OCI-LY1 (cell line): ENCODE data around the gene PHF19.

ENCODE experiments used
- H2AFZ ChIP-seq: fragments of 200-600 bp; sonication (generic), shearing (Covaris generic); 2 replicates; pipeline ENCODE4 v1.6.0; 2014; ENCODE audit warnings: antibody characterized with exemption, mild to moderate bottlenecking, low read length
- H3F3A ChIP-seq: fragments of 200-600 bp; sonication (generic), shearing (Covaris generic); 2 replicates; pipeline ENCODE4 v1.6.0; 2014; ENCODE audit warnings: mild to moderate bottlenecking, antibody characterized with exemption, low read length, moderate library complexity; ENCODE audit not compliant: insufficient read depth
- H3K27ac ChIP-seq: fragments of 200-600 bp; sonication (generic); 2 replicates; pipeline ENCODE4 v1.5.1; 2014; ENCODE audit warnings: low read length, mixed run types, mild to moderate bottlenecking, low read depth; ENCODE audit not compliant: poor library complexity, severe bottlenecking
- H3K27me3 ChIP-seq: fragments of 200-600 bp; sonication (generic); 2 replicates; pipeline ENCODE4 v1.6.0; 2014; ENCODE audit warnings: antibody characterized with exemption, mild to moderate bottlenecking, low read length, moderate library complexity; ENCODE audit not compliant: insufficient read depth
- H3K36me3 ChIP-seq: fragments of 200-600 bp; sonication (generic); 2 replicates; pipeline ENCODE4 v1.6.1; 2014; ENCODE audit warnings: mild to moderate bottlenecking, antibody characterized with exemption, low read length, moderate library complexity, mixed read lengths; ENCODE audit not compliant: insufficient read depth
- H3K4me1 ChIP-seq: fragments of 200-600 bp; sonication (generic); 2 replicates; pipeline ENCODE4 v1.5.1; 2014; ENCODE audit warnings: mild to moderate bottlenecking, low read length, moderate library complexity; ENCODE audit not compliant: insufficient read depth, severe bottlenecking
- H3K4me2 ChIP-seq: fragments of 200-600 bp; sonication (generic), shearing (Covaris generic); 2 replicates; pipeline ENCODE4 v1.6.1; 2014; ENCODE audit warnings: low read length
- H3K4me3 ChIP-seq: fragments of 200-600 bp; sonication (generic); 2 replicates; pipeline ENCODE4 v1.5.1; 2014; ENCODE audit warnings: low read length, low read depth, mild to moderate bottlenecking, mixed read lengths; ENCODE audit not compliant: poor library complexity, severe bottlenecking
- H3K79me2 ChIP-seq: fragments of 200-600 bp; shearing (Covaris generic); 2 replicates; pipeline ENCODE4 v1.6.1; 2016; ENCODE audit warnings: mixed run types, low read length, mixed read lengths; ENCODE audit not compliant: insufficient read depth
- H3K9ac ChIP-seq: fragments of 200-600 bp; sonication (generic), shearing (Covaris generic); 2 replicates; pipeline ENCODE4 v1.6.1; 2014; ENCODE audit warnings: mild to moderate bottlenecking, low read length, mixed read lengths
- H3K9me2 ChIP-seq: fragments of 200-600 bp; sonication (generic), shearing (Covaris generic); 2 replicates; pipeline ENCODE4 v1.6.1; 2014; ENCODE audit warnings: low read depth, mild to moderate bottlenecking, low read length, mixed read lengths
- H3K9me3 ChIP-seq: fragments of 200-600 bp; shearing (Covaris generic); 2 replicates; pipeline ENCODE4 v1.6.1; 2014; ENCODE audit warnings: low read length, mixed read lengths
- H4K20me1 ChIP-seq: fragments of 200-600 bp; sonication (generic), shearing (Covaris generic); 2 replicates; pipeline ENCODE4 v1.6.0; 2016; ENCODE audit warnings: mild to moderate bottlenecking, low read length; ENCODE audit not compliant: insufficient read depth
- CTCF ChIP-seq: fragments of 200-600 bp; sonication (generic), shearing (Covaris generic); IDR thresholded peaks from 2 replicates; pipeline ENCODE4 v1.5.1; 2017; ENCODE audit warnings: mild to moderate bottlenecking, antibody characterized with exemption, low read length, moderate library complexity, mixed read lengths
- EZH2 ChIP-seq: fragments of 200-600 bp; sonication (generic), shearing (Covaris generic); IDR thresholded peaks from 2 replicates; pipeline ENCODE4 v1.8.0; 2017; ENCODE audit warnings: borderline replicate concordance, mixed run types, mild to moderate bottlenecking, antibody characterized with exemption, low read length, moderate library complexity, mixed read lengths

Gene PHF19

GRCh38 chr9:120924698-120925534, 47.9 kb upstream of the PHF19 start:
- Histone ChIP-seq H3K79me2 (no peaks in the 10 kb centered on the region), H3K4me3 (no peak overlapping the region), H3K9me3 (no peaks in the 10 kb centered on the region), H2AFZ (no peak overlapping the region), H3F3A (no peaks in the 10 kb centered on the region), H3K4me2 (no peak overlapping the region), H3K4me1 (peaks cover 44% of the 10 kb centered on the region), H4K20me1 (no peaks in the 10 kb centered on the region), H3K27me3 (no peaks in the 10 kb centered on the region), H3K36me3 (no peaks in the 10 kb centered on the region; the same call in 1 of the 2 replicates), H3K9me2 (no peaks in the 10 kb centered on the region), H3K27ac (no peak overlapping the region), H3K9ac (no peak overlapping the region)
- TF ChIP-seq EZH2 (no peak), CTCF (no peak)

GRCh38 chr9:120923620-120924328, 46.8 kb upstream of the PHF19 start:
- no peaks in the 10 kb centered on the region for H3K9me3 ChIP-seq
- H3K9me2 ChIP-seq: no peaks in the 10 kb centered on the region
- H3K27me3 ChIP-seq: no peaks in the 10 kb centered on the region
- TF ChIP-seq CTCF: no peak
- no peaks in the 10 kb centered on the region; the same call in 1 of the 2 replicates for H3K36me3 ChIP-seq
- H3K9ac ChIP-seq: no peak overlapping the region
- H3K79me2 ChIP-seq: no peaks in the 10 kb centered on the region
- H4K20me1 ChIP-seq: no peaks in the 10 kb centered on the region
- H3K4me1 ChIP-seq: peaks cover 32% of the 10 kb centered on the region
- H3K27ac ChIP-seq: no peak overlapping the region
- no peak overlapping the region for H3K4me3 ChIP-seq
- no peak overlapping the region for H2AFZ ChIP-seq
- H3F3A ChIP-seq: no peaks in the 10 kb centered on the region
- no peak overlapping the region for H3K4me2 ChIP-seq

- no peak overlapping the region for H3K4me3 ChIP-seq
- H4K20me1 ChIP-seq: no peaks in the 10 kb centered on the region
- H2AFZ ChIP-seq: no peak overlapping the region
- peaks cover 1% of the 10 kb centered on the region; the same call in 1 of the 2 replicates for H3K36me3 ChIP-seq
- no peaks in the 10 kb centered on the region for H3K27me3 ChIP-seq
- no peaks in the 10 kb centered on the region for H3F3A ChIP-seq
- no peaks in the 10 kb centered on the region for H3K9me3 ChIP-seq
- no peak overlapping the region for H3K4me2 ChIP-seq
- H3K9ac ChIP-seq: no peak overlapping the region
- no peak overlapping the region for H3K27ac ChIP-seq
- H3K79me2 ChIP-seq: no peaks in the 10 kb centered on the region
- H3K9me2 ChIP-seq: no peaks in the 10 kb centered on the region
- TF ChIP-seq CTCF (no peak), EZH2 (no peak)
- H3K4me1 ChIP-seq: peaks cover 21% of the 10 kb centered on the region
These were observed 45.6 kb upstream of the PHF19 start for GRCh38 chr9:120922404-120923195.
